Heart left ventricle (tissue), 16 donors: Measurements from ENCODE around the gene ABHD16B. TPM values are rescaled to one million over a fixed set of nuclear protein-coding genes. Genes with fewer than 3 reads are reported as not detected.

Experiments
- ATAC-seq, 4 donors: fragments of 200-7000 bp; cut with Tn5 transposase; one replicate each; pipeline ENCODE4 v1.9.1; 2020 to 2022; ENCODE audit warnings: moderate library complexity in 4 of 4, mild to moderate bottlenecking in 3 of 4, moderate number of reproducible peaks in 1 of 4
- DNase-seq, 5 donors: peaks; one replicate each; pipeline ENCODE4 v3.0.0-alpha.2; 2020
- H3K27ac ChIP-seq, 12 donors: fragments of 200-600 bp; sonication (generic) in 4 of 12; one replicate each; pipeline versions ENCODE4 v1.5.0 to v1.8.0; 2016 to 2022; ENCODE audit warnings: mild to moderate bottlenecking in 2 of 12
- H3K27me3 ChIP-seq, 9 donors: fragments of 200-600 bp; sonication (generic) in 2 of 9; one replicate each; pipeline versions ENCODE4 v1.5.1 to v1.8.0; 2016 to 2022; ENCODE audit warnings: mild to moderate bottlenecking in 3 of 9
- H3K36me3 ChIP-seq, 9 donors: fragments of 200-600 bp; sonication (generic) in 2 of 9; one replicate each; pipeline versions ENCODE4 v1.5.0 to v1.8.0; 2018 to 2022; ENCODE audit warnings: mild to moderate bottlenecking in 2 of 9
- H3K4me1 ChIP-seq, 12 donors: fragments of 200-600 bp; sonication (generic) in 4 of 12; one replicate each; pipeline versions ENCODE4 v1.5.0 to v1.8.0; 2016 to 2022; ENCODE audit warnings: mild to moderate bottlenecking in 3 of 12
- H3K4me3 ChIP-seq, 12 donors: fragments of 200-600 bp; sonication (generic) in 4 of 12; one replicate each; pipeline versions ENCODE4 v1.5.0 to v1.8.0; 2017 to 2022; ENCODE audit warnings: mild to moderate bottlenecking in 9 of 12, moderate library complexity in 4 of 12
- H3K9me3 ChIP-seq, 12 donors: fragments of 200-600 bp; sonication (generic) in 4 of 12; one replicate each; pipeline versions ENCODE4 v1.5.0 to v1.8.0; 2016 to 2022; ENCODE audit warnings: mild to moderate bottlenecking in 1 of 12
- POLR2A ChIP-seq, 2 donors: fragments of 450-650 bp; IDR thresholded peaks; one replicate each; pipeline ENCODE4 v1.6.1; 2017; ENCODE audit warnings: antibody characterized with exemption in 2 of 2, mild to moderate bottlenecking in 2 of 2, moderate library complexity in 2 of 2
- WGBS, 4 donors: extraction: QIAGEN DNeasy Blood & Tissue Kit in 2 of 4; methylation state at CpG; one replicate each; pipeline versions ENCODE4 v1.1.5 to v1.1.7; 2013 to 2018; 5-methylcytosine and 5-hydroxymethylcytosine counted together
- intact Hi-C, 10 donors: fragments of 100-400 bp; cut with DNase I; formaldehyde crosslinking; loops; one replicate each; pipeline versions ENCODE4 v1.11.1 to v1.14.2; 2022
- polyA plus RNA-seq, 2 donors: library from polyadenylated mRNA; stranded (reverse); fragments of 200-250 nt; gene quantifications; one replicate each; pipeline ENCODE4 v1.2.3, GENCODE V29; 2013
- total RNA-seq, 9 donors: library from RNA; depleted of rRNA in 2 of 9; stranded (reverse); fragments of >200 nt in 2 of 9; fragmentation: NEBNext Ultra II Directional in 3 of 9; extraction: Animal tissue kit (Norgen Biotek cat#: 25700) in 3 of 9; gene quantifications; one replicate each; pipeline versions ENCODE4 v1.1.0 to v1.2.4, GENCODE V29; 2016 to 2023
- TF ChIP-seq, protein P1 (sequence below), 12 donors: fragments of 200-600 bp; sonication (generic) in 4 of 12; IDR thresholded peaks; one replicate each; pipeline versions ENCODE4 v1.5.0 to v1.8.0; 2018 to 2022; ENCODE audit warnings: antibody characterized with exemption in 12 of 12, mild to moderate bottlenecking in 5 of 12
- donor health status: ischemic (EF 13 %, LVEDD 7.1; RV severe dilation, severe dysfunction).
- donor health status: healthy with polysubstance abuse.
- donor health status: DM: no; HTN: yes; CAD: no.
- donor health status: DM: no; HTN: no; CAD: no.
- donor health status: ischemic (EF 25% LVEDD 6.9; RV normal size, moderate dysfunction).
- donor health status: ischemic (EF 25% LVEDD 5.7; RV mildly dilated, moderate dysfunction).
- donor health status: healthy.
- donor health status: DM: yes; HTN: yes; CAD: no.
- donor health status: ischemic (EF 35%, LVEDD 5.7; RV mildly dilated, moderate dysfunction).
- donor health status: nonischemic (EF 11% LVEDD 7.7; RV severe dilation, severe dysfunction).
- donor health status: DM: yes; HTN: yes; CAD: no.
- donor health status: PGD.
- donor health status: ischemic (EF 29% LVEDD 5.4; RV normal size, mild dysfunction).
- donor health status: nonischemic (EF 23%, LVEDD 6.1; RV moderate dilation, normal function).

Gene ABHD16B
- total and polyA plus RNA-seq, 11 donors = 0.12 to 0.72 TPM; not detected in 9

DNA sequence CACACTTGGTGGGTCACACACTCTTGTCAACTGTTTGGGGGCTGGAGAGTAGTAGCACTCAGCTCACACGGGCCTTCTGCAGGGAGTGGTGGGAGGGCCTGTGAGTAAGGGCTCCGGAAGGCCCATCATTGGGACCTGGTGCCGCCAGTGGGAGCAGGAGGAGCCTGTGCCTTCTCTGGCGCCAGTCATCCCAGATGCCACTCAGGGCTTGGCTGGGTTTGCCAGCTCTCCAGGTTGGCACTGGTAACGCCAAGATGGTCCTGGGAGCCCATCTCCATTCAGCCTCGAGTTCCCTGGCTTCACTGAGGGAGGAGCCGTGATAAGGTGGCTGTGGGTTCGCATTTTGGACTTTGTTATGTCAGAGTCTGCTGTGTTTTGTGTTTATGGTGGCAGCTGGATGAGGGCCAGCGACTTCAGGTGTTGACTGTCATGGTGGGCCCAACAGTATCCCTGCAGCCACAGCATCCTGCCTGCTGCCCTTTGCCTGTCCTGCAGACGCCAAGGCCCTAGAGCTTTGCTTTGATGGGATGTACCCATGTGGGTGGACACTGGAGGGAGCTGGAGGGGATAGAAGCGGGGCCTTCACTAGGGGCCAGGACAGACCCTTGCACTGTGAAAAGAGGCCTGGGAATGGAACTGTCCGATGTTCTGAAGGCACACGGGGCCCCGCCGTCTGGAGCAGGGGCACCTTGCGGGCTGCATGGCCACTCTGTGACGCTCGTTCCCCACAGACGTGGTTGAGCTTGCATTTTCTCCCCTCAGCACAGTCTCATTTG is 20.3 kb downstream of the ABHD16B start:
- H3K36me3 ChIP-seq = peaks cover 0 to 86% (median 53%) of the 10 kb centered on the region in 9 donors
- peaks cover 0 to 26% (median 7%) of the 10 kb centered on the region in 12 donors for H3K4me1 ChIP-seq
- H3K27ac ChIP-seq = no peak overlapping the region
- no peak for TF ChIP-seq POLR2A (IDR thresholded peaks at IDR 0.05)
- TF ChIP-seq, protein P1, sequence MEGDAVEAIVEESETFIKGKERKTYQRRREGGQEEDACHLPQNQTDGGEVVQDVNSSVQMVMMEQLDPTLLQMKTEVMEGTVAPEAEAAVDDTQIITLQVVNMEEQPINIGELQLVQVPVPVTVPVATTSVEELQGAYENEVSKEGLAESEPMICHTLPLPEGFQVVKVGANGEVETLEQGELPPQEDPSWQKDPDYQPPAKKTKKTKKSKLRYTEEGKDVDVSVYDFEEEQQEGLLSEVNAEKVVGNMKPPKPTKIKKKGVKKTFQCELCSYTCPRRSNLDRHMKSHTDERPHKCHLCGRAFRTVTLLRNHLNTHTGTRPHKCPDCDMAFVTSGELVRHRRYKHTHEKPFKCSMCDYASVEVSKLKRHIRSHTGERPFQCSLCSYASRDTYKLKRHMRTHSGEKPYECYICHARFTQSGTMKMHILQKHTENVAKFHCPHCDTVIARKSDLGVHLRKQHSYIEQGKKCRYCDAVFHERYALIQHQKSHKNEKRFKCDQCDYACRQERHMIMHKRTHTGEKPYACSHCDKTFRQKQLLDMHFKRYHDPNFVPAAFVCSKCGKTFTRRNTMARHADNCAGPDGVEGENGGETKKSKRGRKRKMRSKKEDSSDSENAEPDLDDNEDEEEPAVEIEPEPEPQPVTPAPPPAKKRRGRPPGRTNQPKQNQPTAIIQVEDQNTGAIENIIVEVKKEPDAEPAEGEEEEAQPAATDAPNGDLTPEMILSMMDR (IDR thresholded peaks at IDR 0.05) = no peak
- no peak overlapping the region for H3K4me3 ChIP-seq
- no peak for ATAC-seq
- DNase-seq = no peak
- WGBS, 4 donors = 80 to 90% (median 88%) methylated on average over 17 to 19 of the region's 19 CpGs
- no peaks in the 10 kb centered on the region for H3K27me3 ChIP-seq
- no peaks in the 10 kb centered on the region for H3K9me3 ChIP-seq
- intact Hi-C loops = no loop called here

DNA sequence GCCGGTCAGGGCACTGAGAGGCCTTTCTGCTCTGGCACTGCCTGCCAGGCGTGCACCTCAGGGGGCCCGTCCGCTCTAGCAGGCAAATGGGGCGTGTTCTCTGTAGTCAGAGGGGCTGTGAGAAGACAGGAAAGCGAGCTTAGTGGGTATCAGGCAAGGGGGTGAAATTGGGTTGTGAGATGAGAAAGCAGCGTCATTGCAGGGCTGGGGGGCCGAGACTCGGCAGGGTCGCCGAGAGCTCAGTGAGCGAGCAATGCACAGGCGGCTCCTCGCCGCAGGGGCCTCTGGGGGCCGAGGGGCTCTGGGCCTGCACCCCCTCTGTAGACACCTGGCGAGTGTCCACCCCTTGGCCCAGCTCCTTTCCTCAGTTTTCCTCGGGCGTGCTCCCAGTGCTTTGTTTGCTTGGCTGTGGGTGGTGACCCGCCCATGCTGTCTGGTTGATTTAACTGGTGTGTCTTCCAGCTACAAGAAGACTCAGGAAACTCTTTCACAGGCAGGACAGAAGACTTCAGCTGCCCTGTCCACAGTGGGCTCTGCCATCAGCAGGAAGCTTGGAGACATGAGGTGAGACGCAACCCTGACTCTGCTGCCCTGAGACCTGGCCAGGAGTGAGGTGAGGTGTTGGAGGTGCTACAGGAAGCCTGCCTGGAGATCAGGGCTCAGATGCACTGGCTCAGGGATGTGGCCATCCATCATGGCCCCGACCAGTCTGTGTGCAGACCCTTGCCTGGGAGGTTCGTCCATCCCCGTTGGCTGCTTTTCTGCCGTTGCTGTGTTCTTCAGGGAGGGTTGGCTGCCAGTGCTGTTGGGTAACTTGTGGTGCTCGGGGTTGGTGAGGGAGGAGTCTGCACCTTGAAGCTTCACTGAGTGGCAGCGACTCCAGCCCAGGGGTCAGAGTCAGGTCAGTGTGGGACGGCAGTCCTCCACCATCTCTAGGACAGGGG is 21.2 kb downstream of the ABHD16B start:
- intact Hi-C loops = no loop called here
- peaks cover 0 to 86% (median 54%) of the 10 kb centered on the region in 9 donors for H3K36me3 ChIP-seq

DNA sequence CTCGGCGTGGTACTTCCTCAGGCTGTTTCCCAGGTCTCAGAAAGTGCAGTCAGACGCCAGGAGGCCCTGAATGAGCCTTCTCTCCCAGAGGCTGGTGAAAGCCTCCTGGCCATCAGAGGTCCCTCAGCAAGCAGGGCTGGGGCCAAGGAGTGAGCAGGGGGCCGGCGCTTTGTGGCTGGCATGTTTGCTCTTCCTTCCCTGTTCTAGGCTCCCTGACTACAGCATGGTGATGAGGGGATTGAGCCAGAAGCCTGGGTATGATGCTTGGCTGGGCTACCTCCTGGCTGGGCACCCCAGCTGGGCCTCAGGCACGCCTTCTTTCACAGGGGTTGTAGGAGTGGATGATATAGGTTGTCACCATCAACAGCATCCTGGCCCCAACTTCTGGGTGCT is 21.9 kb downstream of the ABHD16B start:
- no peak overlapping the region for H3K4me3 ChIP-seq
- H3K27ac ChIP-seq = no peak overlapping the region
- peaks cover 0 to 25% (median 7%) of the 10 kb centered on the region in 12 donors for H3K4me1 ChIP-seq
- H3K36me3 ChIP-seq = peaks cover 0 to 86% (median 59%) of the 10 kb centered on the region in 9 donors
- no peak for TF ChIP-seq POLR2A (IDR thresholded peaks at IDR 0.05)
- TF ChIP-seq, protein P1 (IDR thresholded peaks at IDR 0.05) = no peak
- no peaks in the 10 kb centered on the region for H3K27me3 ChIP-seq
- no peaks in the 10 kb centered on the region for H3K9me3 ChIP-seq
- WGBS, 4 donors = 88 to 97% (median 95%) methylated on average over 3 to 6 of the region's 6 CpGs
- no peak for DNase-seq
- ATAC-seq = no peak
- intact Hi-C loops = no loop called here

More for the DNA sequence above, 21.2 kb downstream of the ABHD16B start:
- Histone ChIP-seq H3K27me3 (no peaks in the 10 kb centered on the region), H3K4me1 (peaks cover 0 to 26% (median 7%) of the 10 kb centered on the region in 12 donors), H3K27ac (no peak overlapping the region), H3K9me3 (no peaks in the 10 kb centered on the region), H3K4me3 (no peak overlapping the region)
- no peak for DNase-seq
- 88 to 92% (median 90%) methylated on average over 25 to 28 of the region's 28 CpGs for WGBS, 4 donors
- ATAC-seq = no peak
- TF ChIP-seq POLR2A (IDR thresholded peaks at IDR 0.05) = no peak
- TF ChIP-seq, protein P1 (IDR thresholded peaks at IDR 0.05) = no peak
